Tibial nerve (tissue), 4 donors: ENCODE results near the gene RNF113B.

Source experiments
- CTCF ChIP-seq, 5 experiments: fragments of 200-600 bp in 3 of 5; fragments of 450-650 bp in 2 of 5; sonication (generic) in 3 of 5; IDR thresholded peaks; one replicate each; pipeline ENCODE4 v1.5.1; 2016 to 2019; ENCODE audit warnings: antibody characterized with exemption in 5 of 5, mild to moderate bottlenecking in 3 of 5, moderate library complexity in 2 of 5
- EP300 ChIP-seq, 2 donors: sonication (generic); formaldehyde crosslinking; IDR thresholded peaks; one replicate each; pipeline ENCODE4 v1.6.1; 2017; ENCODE audit warnings: antibody characterized with exemption in 2 of 2, mild to moderate bottlenecking in 1 of 2

GRCh38 chr13:98219685-98220084, 42.6 kb upstream of the RNF113B start:
- no peak for TF ChIP-seq CTCF (IDR thresholded peaks at IDR 0.05)
- TF ChIP-seq EP300 (IDR thresholded peaks at IDR 0.05): no peak
